K562 (cell line): Measurements from ENCODE around the gene MRPL58. TPM values are rescaled to one million over a fixed set of nuclear protein-coding genes. Genes with fewer than 3 reads are reported as not detected.

Source experiments
- CAMTA2 ChIP-seq: fragments of 250-450 bp; sonication (Bioruptor Pico); conservative IDR thresholded peaks from 2 replicates; pipeline ENCODE4 v1.5.1; 2022
- CBFA2T2 ChIP-seq: fragments of 450-650 bp; conservative IDR thresholded peaks from 2 replicates; pipeline ENCODE4 v1.6.1; 2017; ENCODE audit warnings: mild to moderate bottlenecking
- CREB1 ChIP-seq, 2 experiments: sonication (generic) in 1 of 2; formaldehyde crosslinking in 1 of 2; IDR thresholded peaks; 2 replicates each; pipeline versions ENCODE4 v1.6.1 to v1.8.0; 2012 to 2022; ENCODE audit warnings: inconsistent platforms in 1 of 2, mild to moderate bottlenecking in 1 of 2, missing genetic modification reagents in 1 of 2, moderate library complexity in 1 of 2
- DDX20 ChIP-seq: fragments of 450-650 bp; IDR thresholded peaks from 2 replicates; pipeline ENCODE4 v1.6.1; 2016; ENCODE audit warnings: missing genetic modification characterization, low read depth, mild to moderate bottlenecking, missing compliant biosample characterization, moderate library complexity
- ESRRB ChIP-seq: fragments of 250-450 bp; sonication (Bioruptor Pico); IDR thresholded peaks from 2 replicates; pipeline ENCODE4 v1.5.0; 2020; ENCODE audit warnings: mild to moderate bottlenecking, moderate library complexity, borderline replicate concordance
- FOXM1 ChIP-seq, 2 experiments: fragments of 450-650 bp in 1 of 2; sonication (generic) in 1 of 2; formaldehyde crosslinking in 1 of 2; IDR thresholded peaks; 2 replicates each; pipeline versions ENCODE4 v1.6.1 to v1.9.0; 2017 to 2022; ENCODE audit warnings: low read depth in 2 of 2, mild to moderate bottlenecking in 2 of 2, missing genetic modification reagents in 1 of 2, moderate library complexity in 1 of 2
- GTF2A2 ChIP-seq: IDR thresholded peaks from 2 replicates; pipeline ENCODE4 v1.6.1; 2016; ENCODE audit warnings: mild to moderate bottlenecking, missing genetic modification characterization, missing compliant biosample characterization
- GTF2E2 ChIP-seq: fragments of 200-800 bp; sonication (Bioruptor generic); IDR thresholded peaks from 2 replicates; pipeline ENCODE4 v1.6.1; 2016; ENCODE audit warnings: missing genetic modification characterization, missing compliant biosample characterization
- LARP7 ChIP-seq: fragments of 450-650 bp; IDR thresholded peaks from 2 replicates; pipeline ENCODE4 v1.6.1; 2016
- MEF2A ChIP-seq: IDR thresholded peaks from 2 replicates; pipeline ENCODE4 v1.6.1; 2011; ENCODE audit warnings: low read depth, mild to moderate bottlenecking, low read length, moderate library complexity; ENCODE audit not compliant: control insufficient read depth
- NFIX ChIP-seq: fragments of 250-450 bp; sonication (Bioruptor Pico); IDR thresholded peaks from 2 replicates; pipeline ENCODE4 v1.4.0; 2020; ENCODE audit warnings: low read depth, mild to moderate bottlenecking, moderate library complexity
- POLR2H ChIP-seq: IDR thresholded peaks from 2 replicates; pipeline ENCODE4 v1.6.1; 2016; ENCODE audit warnings: missing genetic modification characterization, low read depth, mild to moderate bottlenecking, control low read depth, missing compliant biosample characterization, moderate library complexity
- WHSC1 ChIP-seq: IDR thresholded peaks from one replicate; pipeline ENCODE4 v1.6.1; 2012; ENCODE audit warnings: low read length, control low read depth, inconsistent platforms
- ZFP30 ChIP-seq: fragments of 250-450 bp; sonication (Bioruptor Pico); IDR thresholded peaks from 2 replicates; pipeline ENCODE4 v1.8.0; 2022; ENCODE audit warnings: moderate library complexity, mild to moderate bottlenecking, inconsistent platforms, borderline replicate concordance
- ZNF408 ChIP-seq: fragments of 250-450 bp; sonication (Bioruptor Pico); IDR thresholded peaks from 2 replicates; pipeline ENCODE4 v1.4.0; 2020; ENCODE audit warnings: low read depth, mild to moderate bottlenecking, moderate library complexity
- ZNF444 ChIP-seq: fragments of 250-450 bp; sonication (Bioruptor Pico); IDR thresholded peaks from 2 replicates; pipeline ENCODE4 v1.4.0; 2020; ENCODE audit warnings: mild to moderate bottlenecking, moderate library complexity
- polyA plus RNA-seq, 8 experiments: library from polyadenylated mRNA; depleted of rRNA in 4 of 8; stranded (reverse) in 5 of 8; unstranded in 3 of 8; fragments of >200 nt; fragmentation: Nextera tagmentation in 2 of 8; fragmentation: Illumina TruSeq in 1 of 8; extraction: Ambion mirVana in 2 of 8; extraction: Trizol in 1 of 8; gene quantifications; 2 replicates each; pipeline versions ENCODE4 v1.2.1 to v1.2.3, GENCODE V29; 2011 to 2014; ENCODE audit warnings: inconsistent platforms in 1 of 8, missing spikeins in 1 of 8
- total RNA-seq, 7 experiments: library from RNA; depleted of rRNA in 6 of 7; stranded (reverse); fragments of >200 nt in 6 of 7; fragmentation: Illumina TruSeq in 2 of 7; extraction: Trizol in 2 of 7; gene quantifications; 2 replicates each; pipeline versions ENCODE4 v1.2.1 to v1.2.3, GENCODE V29; 2011 to 2021; ENCODE audit warnings: low replicate concordance in 1 of 7
- TF ChIP-seq, protein P1 (sequence below): fragments of 450-650 bp; conservative IDR thresholded peaks from 2 replicates; pipeline ENCODE4 v1.6.1; 2016; ENCODE audit warnings: missing genetic modification characterization, low read depth, mild to moderate bottlenecking, control low read depth, missing compliant biosample characterization
- TF ChIP-seq, protein P2 (sequence below): fragments of 250-450 bp; sonication (Bioruptor Pico); IDR thresholded peaks from 2 replicates; pipeline ENCODE4 v1.4.0; 2020; ENCODE audit warnings: mild to moderate bottlenecking
- TF ChIP-seq, protein P3 (sequence below): fragments of 250-450 bp; sonication (Bioruptor Pico); IDR thresholded peaks from 2 replicates; pipeline ENCODE4 v1.5.0; 2021
- TF ChIP-seq, protein P4 (sequence below), 2 experiments: fragments of 450-650 bp; conservative IDR thresholded peaks; 2 replicates each; pipeline ENCODE4 v1.6.1; 2017; ENCODE audit warnings: mild to moderate bottlenecking in 2 of 2, moderate library complexity in 2 of 2
- TF ChIP-seq, protein P5 (sequence below): fragments of 450-650 bp; IDR thresholded peaks from 2 replicates; pipeline ENCODE4 v1.6.1; 2016

MRPL58 gene
- total and polyA plus RNA-seq, 9 of the 15 experiments (the other 6 are each of a cell fraction or from before 2014, with no cell fraction given), result 30.8 to 107 (median 72.4) TPM

DNA sequence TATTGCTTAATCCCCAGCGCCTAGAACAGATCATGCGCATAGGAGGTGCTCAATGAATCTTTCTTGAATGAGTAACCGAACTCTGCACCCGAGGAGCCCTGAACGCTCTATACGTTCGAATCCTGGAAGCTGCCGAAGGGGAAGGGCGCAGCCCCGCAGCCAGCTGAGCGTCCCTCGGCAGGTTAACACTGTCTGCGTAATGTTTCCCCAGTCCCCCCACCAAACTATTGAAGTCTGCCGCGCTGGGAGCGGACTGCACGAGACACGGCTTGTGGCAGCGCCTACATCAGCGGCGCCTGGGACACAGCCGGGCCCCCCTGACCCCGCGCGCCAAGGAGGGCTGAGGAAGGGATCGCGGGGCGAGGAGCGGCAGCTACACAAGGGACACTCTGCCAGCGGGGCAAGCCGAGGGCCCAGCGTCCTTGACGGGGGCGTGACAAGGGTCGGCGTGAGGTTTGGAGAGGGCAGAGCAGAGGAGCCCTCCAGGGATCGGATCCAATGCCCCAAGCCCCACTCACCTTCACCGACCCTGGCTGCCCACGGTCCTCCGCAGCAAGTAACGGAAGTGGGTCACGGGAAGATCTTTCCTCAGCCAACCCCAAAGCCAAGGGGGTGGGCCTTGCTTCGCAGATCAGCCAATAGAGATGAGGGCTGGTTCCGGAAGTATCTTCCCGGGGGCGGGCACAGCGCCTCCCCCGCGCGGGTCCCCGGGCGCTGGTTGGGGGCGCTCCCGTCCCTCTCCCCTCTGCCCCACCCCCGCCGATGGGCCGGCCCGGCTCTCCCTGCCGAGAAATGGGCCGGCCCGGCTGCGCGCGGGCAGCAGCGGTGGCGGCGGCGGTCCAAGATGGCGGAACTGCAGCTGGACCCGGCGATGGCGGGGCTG lies 34.2 kb downstream of the MRPL58 start, which contains the start of the genes ATP5PD and KCTD2 (continued):
- TF ChIP-seq, protein P1, sequence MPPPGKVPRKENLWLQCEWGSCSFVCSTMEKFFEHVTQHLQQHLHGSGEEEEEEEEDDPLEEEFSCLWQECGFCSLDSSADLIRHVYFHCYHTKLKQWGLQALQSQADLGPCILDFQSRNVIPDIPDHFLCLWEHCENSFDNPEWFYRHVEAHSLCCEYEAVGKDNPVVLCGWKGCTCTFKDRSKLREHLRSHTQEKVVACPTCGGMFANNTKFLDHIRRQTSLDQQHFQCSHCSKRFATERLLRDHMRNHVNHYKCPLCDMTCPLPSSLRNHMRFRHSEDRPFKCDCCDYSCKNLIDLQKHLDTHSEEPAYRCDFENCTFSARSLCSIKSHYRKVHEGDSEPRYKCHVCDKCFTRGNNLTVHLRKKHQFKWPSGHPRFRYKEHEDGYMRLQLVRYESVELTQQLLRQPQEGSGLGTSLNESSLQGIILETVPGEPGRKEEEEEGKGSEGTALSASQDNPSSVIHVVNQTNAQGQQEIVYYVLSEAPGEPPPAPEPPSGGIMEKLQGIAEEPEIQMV (tag), result no peak
- TF ChIP-seq, protein P2, sequence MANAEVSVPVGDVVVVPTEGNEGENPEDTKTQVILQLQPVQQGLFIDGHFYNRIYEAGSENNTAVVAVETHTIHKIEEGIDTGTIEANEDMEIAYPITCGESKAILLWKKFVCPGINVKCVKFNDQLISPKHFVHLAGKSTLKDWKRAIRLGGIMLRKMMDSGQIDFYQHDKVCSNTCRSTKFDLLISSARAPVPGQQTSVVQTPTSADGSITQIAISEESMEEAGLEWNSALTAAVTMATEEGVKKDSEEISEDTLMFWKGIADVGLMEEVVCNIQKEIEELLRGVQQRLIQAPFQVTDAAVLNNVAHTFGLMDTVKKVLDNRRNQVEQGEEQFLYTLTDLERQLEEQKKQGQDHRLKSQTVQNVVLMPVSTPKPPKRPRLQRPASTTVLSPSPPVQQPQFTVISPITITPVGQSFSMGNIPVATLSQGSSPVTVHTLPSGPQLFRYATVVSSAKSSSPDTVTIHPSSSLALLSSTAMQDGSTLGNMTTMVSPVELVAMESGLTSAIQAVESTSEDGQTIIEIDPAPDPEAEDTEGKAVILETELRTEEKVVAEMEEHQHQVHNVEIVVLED (CRISPR knock-in tag), result 0 out of 2 replicates have a peak, but pooled peaks have one; percentile 5
- peak; percentile 61 for TF ChIP-seq GTF2E2
- no peak for TF ChIP-seq LARP7
- no peak for TF ChIP-seq ESRRB (CRISPR knock-in tag)
- no peak for TF ChIP-seq DDX20 (tag)
- TF ChIP-seq CBFA2T2, result no peak
- TF ChIP-seq ZNF444 (CRISPR knock-in tag), result no peak
- peak; percentile 65 for TF ChIP-seq POLR2H (tag)
- TF ChIP-seq MEF2A, result no peak
- no peak for TF ChIP-seq ZFP30 (CRISPR knock-in tag)
- no peak for TF ChIP-seq FOXM1 (IDR thresholded peaks at IDR 0.05; ENCODE audit: low read depth)
- TF ChIP-seq FOXM1 (CRISPR knock-in tag; IDR thresholded peaks at IDR 0.05; ENCODE audit: low read depth), result peak; percentile 70
- TF ChIP-seq GTF2A2 (tag), result no peak
- no peak for TF ChIP-seq NFIX
- peak; percentile 72 for TF ChIP-seq CREB1 (IDR thresholded peaks at IDR 0.05)
- TF ChIP-seq CREB1 (CRISPR knock-in tag; IDR thresholded peaks at IDR 0.05), result peak; percentile 83
- TF ChIP-seq WHSC1, result no peak
- TF ChIP-seq, protein P3, sequence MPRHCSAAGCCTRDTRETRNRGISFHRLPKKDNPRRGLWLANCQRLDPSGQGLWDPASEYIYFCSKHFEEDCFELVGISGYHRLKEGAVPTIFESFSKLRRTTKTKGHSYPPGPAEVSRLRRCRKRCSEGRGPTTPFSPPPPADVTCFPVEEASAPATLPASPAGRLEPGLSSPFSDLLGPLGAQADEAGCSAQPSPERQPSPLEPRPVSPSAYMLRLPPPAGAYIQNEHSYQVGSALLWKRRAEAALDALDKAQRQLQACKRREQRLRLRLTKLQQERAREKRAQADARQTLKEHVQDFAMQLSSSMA (CRISPR knock-in tag), result no peak
- TF ChIP-seq, protein P4, sequence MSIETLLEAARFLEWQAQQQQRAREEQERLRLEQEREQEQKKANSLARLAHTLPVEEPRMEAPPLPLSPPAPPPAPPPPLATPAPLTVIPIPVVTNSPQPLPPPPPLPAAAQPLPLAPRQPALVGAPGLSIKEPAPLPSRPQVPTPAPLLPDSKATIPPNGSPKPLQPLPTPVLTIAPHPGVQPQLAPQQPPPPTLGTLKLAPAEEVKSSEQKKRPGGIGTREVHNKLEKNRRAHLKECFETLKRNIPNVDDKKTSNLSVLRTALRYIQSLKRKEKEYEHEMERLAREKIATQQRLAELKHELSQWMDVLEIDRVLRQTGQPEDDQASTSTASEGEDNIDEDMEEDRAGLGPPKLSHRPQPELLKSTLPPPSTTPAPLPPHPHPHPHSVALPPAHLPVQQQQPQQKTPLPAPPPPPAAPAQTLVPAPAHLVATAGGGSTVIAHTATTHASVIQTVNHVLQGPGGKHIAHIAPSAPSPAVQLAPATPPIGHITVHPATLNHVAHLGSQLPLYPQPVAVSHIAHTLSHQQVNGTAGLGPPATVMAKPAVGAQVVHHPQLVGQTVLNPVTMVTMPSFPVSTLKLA (conservative IDR thresholded peaks at IDR 0.05), result peak; percentile 55 to 82
- no peak for TF ChIP-seq ZNF408
- TF ChIP-seq CAMTA2, result no peak
- TF ChIP-seq, protein P5, sequence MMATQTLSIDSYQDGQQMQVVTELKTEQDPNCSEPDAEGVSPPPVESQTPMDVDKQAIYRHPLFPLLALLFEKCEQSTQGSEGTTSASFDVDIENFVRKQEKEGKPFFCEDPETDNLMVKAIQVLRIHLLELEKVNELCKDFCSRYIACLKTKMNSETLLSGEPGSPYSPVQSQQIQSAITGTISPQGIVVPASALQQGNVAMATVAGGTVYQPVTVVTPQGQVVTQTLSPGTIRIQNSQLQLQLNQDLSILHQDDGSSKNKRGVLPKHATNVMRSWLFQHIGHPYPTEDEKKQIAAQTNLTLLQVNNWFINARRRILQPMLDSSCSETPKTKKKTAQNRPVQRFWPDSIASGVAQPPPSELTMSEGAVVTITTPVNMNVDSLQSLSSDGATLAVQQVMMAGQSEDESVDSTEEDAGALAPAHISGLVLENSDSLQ, result peak; percentile 98
